RWPE2 (cell line): ENCODE measurements around the gene AK8.

Experiments used
- ATAC-seq: fragments of 200-7000 bp; cut with Tn5 transposase; 3 replicates; pipeline ENCODE4 v1.9.1; 2021; ENCODE audit warnings: low read depth
- DNase-seq: peaks from one replicate; pipeline ENCODE4 v3.0.0-alpha.2; 2020; ENCODE audit warnings: low spot score
- H3K27ac ChIP-seq: fragments of 450-650 bp; 2 replicates; pipeline ENCODE4 v1.5.1; 2017; ENCODE audit warnings: mild to moderate bottlenecking; ENCODE audit not compliant: poor library complexity, severe bottlenecking
- H3K27me3 ChIP-seq: fragments of 250-450 bp; sonication (Bioruptor Pico); 2 replicates; pipeline ENCODE4 v1.5.1; 2021; ENCODE audit warnings: mild to moderate bottlenecking, moderate library complexity; ENCODE audit not compliant: insufficient read depth, poor library complexity, severe bottlenecking
- H3K36me3 ChIP-seq: fragments of 250-450 bp; sonication (Bioruptor Pico); 2 replicates; pipeline ENCODE4 v1.5.1; 2020; ENCODE audit warnings: low read depth, mild to moderate bottlenecking, moderate library complexity
- H3K4me1 ChIP-seq: fragments of 250-450 bp; sonication (Bioruptor Pico); 2 replicates; pipeline ENCODE4 v1.5.1; 2021; ENCODE audit warnings: mild to moderate bottlenecking, moderate library complexity; ENCODE audit not compliant: insufficient read depth, poor library complexity, severe bottlenecking
- H3K4me3 ChIP-seq: fragments of 250-450 bp; sonication (Bioruptor Pico); 2 replicates; pipeline ENCODE4 v1.5.1; 2021; ENCODE audit warnings: mild to moderate bottlenecking, moderate library complexity; ENCODE audit not compliant: severe bottlenecking
- H3K9me3 ChIP-seq: fragments of 250-450 bp; sonication (Bioruptor Pico); 2 replicates; pipeline ENCODE4 v1.5.1; 2021; ENCODE audit warnings: mild to moderate bottlenecking, moderate library complexity; ENCODE audit not compliant: severe bottlenecking
- TF ChIP-seq, protein P1 (sequence below): fragments of 450-650 bp; IDR thresholded peaks from one replicate; pipeline ENCODE4 v1.5.1; 2017; ENCODE audit warnings: mild to moderate bottlenecking, moderate library complexity; ENCODE audit not compliant: poor library complexity, severe bottlenecking

The AK8 gene

DNA sequence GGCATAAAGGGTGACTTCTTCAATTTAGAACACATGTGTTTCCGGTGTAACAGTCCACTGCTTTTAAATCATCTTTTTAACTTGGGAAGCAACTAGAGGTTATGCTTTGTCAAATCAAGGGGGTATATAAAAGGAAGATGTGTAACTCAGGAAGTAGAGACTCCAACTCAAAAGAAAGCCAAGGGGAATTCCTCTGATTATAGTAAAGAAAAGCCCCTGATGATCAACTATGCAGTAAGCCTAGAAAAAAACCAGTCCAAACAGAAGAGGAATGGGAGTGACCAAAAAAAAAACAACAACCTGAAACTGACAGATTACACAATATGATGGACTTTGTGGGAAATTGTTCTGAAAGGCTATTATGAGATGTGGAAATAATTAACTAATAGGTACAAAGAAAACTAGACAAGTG, 90.3 kb downstream of the AK8 start:
- H3K27me3 ChIP-seq, result no peaks in the 10 kb centered on the region

DNA sequence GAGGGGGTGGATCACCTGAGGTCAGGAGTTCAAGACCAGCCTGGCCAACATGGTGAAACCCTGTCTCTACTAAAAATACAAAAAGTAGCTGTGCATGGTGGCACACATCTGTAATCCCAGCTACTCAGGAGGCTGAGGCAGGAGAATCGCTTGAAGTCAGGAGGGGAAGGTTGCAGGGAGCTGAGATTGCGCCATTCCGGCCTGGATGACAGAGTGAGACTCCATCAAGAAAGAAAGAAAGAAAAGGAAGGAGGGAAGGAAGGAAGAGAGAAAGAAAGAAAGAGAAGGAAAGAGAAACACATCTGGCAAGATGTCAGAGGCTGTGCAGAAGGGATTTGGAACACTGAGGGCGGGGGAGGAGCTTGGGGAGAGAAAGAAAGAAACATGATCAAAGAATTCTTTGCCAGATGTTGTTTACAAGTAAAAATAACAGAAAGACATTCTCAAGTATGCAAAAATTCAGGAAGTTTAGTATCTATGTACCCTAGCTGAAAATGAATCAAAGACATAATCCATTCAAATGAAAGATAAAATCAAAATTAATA, 93.7 kb downstream of the AK8 start:
- no peaks in the 10 kb centered on the region for H3K9me3 ChIP-seq
- H3K27ac ChIP-seq, result no peak overlapping the region
- TF ChIP-seq, protein P1, sequence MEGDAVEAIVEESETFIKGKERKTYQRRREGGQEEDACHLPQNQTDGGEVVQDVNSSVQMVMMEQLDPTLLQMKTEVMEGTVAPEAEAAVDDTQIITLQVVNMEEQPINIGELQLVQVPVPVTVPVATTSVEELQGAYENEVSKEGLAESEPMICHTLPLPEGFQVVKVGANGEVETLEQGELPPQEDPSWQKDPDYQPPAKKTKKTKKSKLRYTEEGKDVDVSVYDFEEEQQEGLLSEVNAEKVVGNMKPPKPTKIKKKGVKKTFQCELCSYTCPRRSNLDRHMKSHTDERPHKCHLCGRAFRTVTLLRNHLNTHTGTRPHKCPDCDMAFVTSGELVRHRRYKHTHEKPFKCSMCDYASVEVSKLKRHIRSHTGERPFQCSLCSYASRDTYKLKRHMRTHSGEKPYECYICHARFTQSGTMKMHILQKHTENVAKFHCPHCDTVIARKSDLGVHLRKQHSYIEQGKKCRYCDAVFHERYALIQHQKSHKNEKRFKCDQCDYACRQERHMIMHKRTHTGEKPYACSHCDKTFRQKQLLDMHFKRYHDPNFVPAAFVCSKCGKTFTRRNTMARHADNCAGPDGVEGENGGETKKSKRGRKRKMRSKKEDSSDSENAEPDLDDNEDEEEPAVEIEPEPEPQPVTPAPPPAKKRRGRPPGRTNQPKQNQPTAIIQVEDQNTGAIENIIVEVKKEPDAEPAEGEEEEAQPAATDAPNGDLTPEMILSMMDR, result no peak
- ATAC-seq, result no peak
- no peaks in the 10 kb centered on the region for H3K36me3 ChIP-seq
- no peaks in the 10 kb centered on the region for H3K4me1 ChIP-seq
- peaks cover 3% of the 10 kb centered on the region for H3K27me3 ChIP-seq
- H3K4me3 ChIP-seq, result no peak overlapping the region
- DNase-seq, result no peak

More for the DNA sequence above, 90.3 kb downstream of the AK8 start:
- ATAC-seq, result no peak
- no peak for DNase-seq
- Histone ChIP-seq H3K36me3 (no peaks in the 10 kb centered on the region), H3K4me1 (no peaks in the 10 kb centered on the region), H3K27ac (no peak overlapping the region), H3K4me3 (no peak overlapping the region), H3K9me3 (no peaks in the 10 kb centered on the region)
- TF ChIP-seq, protein P1, result no peak

DNA sequence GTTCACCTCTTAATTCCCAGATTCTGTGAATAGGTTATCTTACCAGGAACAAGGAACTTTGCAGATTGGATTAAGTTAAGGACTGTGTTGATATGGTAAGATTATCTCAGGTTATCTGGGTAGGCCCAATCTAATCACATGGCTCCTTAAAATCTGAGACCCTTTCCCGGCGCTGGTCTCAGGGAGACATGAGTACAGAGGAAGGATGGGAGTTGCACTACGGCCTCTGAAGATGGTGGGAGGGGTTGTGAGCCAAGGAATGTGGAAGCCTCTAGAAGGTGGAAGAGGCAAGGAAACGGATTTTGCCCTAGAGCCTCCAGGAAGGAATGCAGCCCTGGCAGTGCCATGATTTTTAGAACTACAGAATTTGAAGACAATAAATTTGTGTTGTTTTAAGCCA, 95.1 kb downstream of the AK8 start:
- H3K4me3 ChIP-seq, result no peak overlapping the region
- H3K27me3 ChIP-seq, result peaks cover 3% of the 10 kb centered on the region
- no peak for DNase-seq

DNA sequence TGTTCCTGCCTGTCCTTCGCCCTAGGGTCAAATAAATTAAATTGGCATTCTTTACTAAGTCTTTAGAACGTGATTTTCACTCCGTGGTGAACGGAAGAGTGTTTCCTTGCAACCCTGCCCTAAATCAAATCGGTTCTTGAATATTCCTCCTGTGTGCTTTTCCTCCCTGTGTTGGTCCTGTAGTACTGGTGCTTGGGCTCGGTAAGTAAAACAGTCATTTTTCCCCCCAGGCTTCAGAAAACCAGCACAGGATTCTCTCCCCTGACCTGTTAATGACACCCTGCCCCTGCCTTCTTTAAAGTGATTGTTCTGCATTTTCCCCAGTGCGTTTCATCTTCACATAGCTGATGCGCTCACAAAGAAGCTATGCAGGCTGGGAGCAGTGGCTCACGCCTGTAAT, 96.0 kb downstream of the AK8 start:
- TF ChIP-seq, protein P1, result no peak
- Histone ChIP-seq H3K4me3 (no peak overlapping the region), H3K36me3 (no peaks in the 10 kb centered on the region), H3K4me1 (no peaks in the 10 kb centered on the region), H3K27me3 (peaks cover 3% of the 10 kb centered on the region), H3K27ac (no peak overlapping the region), H3K9me3 (no peaks in the 10 kb centered on the region)
- ATAC-seq (no peak), DNase-seq (no peak)

More for the DNA sequence above, 95.1 kb downstream of the AK8 start:
- Histone ChIP-seq H3K36me3 (no peaks in the 10 kb centered on the region), H3K9me3 (no peaks in the 10 kb centered on the region), H3K4me1 (no peaks in the 10 kb centered on the region), H3K27ac (no peak overlapping the region)
- TF ChIP-seq, protein P1, result no peak
- ATAC-seq, result no peak

DNA sequence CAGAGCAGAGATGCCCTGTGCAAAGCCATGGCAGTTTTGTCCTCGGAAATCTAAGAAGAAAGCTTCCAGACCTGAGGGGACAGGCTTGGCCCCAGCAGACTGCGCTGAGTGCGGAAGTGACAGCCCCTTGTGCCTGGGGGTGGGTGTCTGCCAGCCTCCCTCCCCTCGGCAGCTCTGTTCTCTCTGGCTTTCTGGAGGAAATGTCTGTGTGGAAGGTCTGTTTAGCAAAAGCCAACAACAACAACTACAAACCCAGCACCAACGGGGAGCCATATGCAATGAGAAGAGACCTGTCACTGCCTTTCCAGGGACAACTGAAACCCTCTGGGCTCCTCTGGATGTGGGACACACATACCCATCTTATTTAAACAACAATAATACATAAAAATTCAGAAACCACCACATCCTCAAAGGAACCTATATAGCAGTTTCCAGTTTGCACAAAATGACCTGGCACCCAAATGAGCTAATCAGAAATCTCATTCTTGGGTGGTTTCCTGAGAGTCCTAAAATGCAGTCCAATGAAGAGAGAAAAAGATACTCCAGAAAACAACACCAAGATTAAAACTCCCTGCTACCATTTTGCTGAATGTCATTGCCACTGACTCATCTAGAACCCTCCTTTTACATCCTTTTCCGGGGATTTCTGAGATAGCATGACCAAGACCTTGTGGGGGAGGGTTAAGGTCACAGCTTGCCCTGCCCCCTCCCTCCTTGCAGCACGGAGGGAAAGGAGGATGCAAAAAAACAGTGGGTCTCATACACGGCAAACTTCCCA, 97.7 kb downstream of the AK8 start:
- ATAC-seq (no peak), DNase-seq (no peak)
- no peaks in the 10 kb centered on the region for H3K36me3 ChIP-seq
- H3K9me3 ChIP-seq, result no peaks in the 10 kb centered on the region
- no peak overlapping the region for H3K4me3 ChIP-seq
- H3K27ac ChIP-seq, result no peak overlapping the region
- TF ChIP-seq, protein P1, result no peak
- peaks cover 3% of the 10 kb centered on the region for H3K27me3 ChIP-seq
- H3K4me1 ChIP-seq, result no peaks in the 10 kb centered on the region
